A204.1 (cell line): ENCODE data around the gene BMP8A.
A peak's percentile ranks its signal among the peaks of the same experiment; 100 is the strongest.
"Not testable (repeated sequence)": the region's sequence is repeated elsewhere in the genome, so short reads cannot be mapped to it uniquely, and the experiment has no call there.

ENCODE experiments used
- FAIRE-seq: peaks from 2 replicates; lab custom pipeline; 2012; peaks lifted over from hg19 to GRCh38; lab: Jason Lieb, UNC

The BMP8A gene

GRCh38 chr1:39527190-39527579 lies 35.7 kb downstream of the BMP8A start:
- FAIRE-seq: not testable (repeated sequence)

- FAIRE-seq: no peak
Observed at GRCh38 chr1:39528082-39528481, 36.6 kb downstream of the BMP8A start.

- FAIRE-seq: no peak
Observed at GRCh38 chr1:39529901-39530535, 38.6 kb downstream of the BMP8A start.

- FAIRE-seq: no peak
Observed at GRCh38 chr1:39531526-39531925, 40.1 kb downstream of the BMP8A start.

GRCh38 chr1:39533442-39533841 lies 42.0 kb downstream of the BMP8A start:
- no peak for FAIRE-seq

- no peak for FAIRE-seq
Observed at GRCh38 chr1:39538531-39539251, 47.3 kb downstream of the BMP8A start.

- peak; percentile 92 for FAIRE-seq
Observed at GRCh38 chr1:39539252-39539790, 47.9 kb downstream of the BMP8A start.

GRCh38 chr1:39540504-39541031 lies 49.1 kb downstream of the BMP8A start:
- FAIRE-seq: no peak

- no peak for FAIRE-seq
Observed at GRCh38 chr1:39542924-39543323, 51.5 kb downstream of the BMP8A start.

- FAIRE-seq: no peak
Observed at GRCh38 chr1:39544327-39544726, 52.9 kb downstream of the BMP8A start.

GRCh38 chr1:39545531-39545930 lies 54.1 kb downstream of the BMP8A start:
- no peak for FAIRE-seq

GRCh38 chr1:39554277-39554676 lies 62.8 kb downstream of the BMP8A start:
- no peak for FAIRE-seq

- no peak for FAIRE-seq
Observed at GRCh38 chr1:39561279-39561678, 69.8 kb downstream of the BMP8A start.

- no peak for FAIRE-seq
Observed at GRCh38 chr1:39562886-39563285, 71.5 kb downstream of the BMP8A start.

GRCh38 chr1:39563669-39564068 lies 72.2 kb downstream of the BMP8A start:
- no peak for FAIRE-seq

GRCh38 chr1:39564340-39564739 lies 72.9 kb downstream of the BMP8A start:
- FAIRE-seq: no peak

GRCh38 chr1:39564941-39565340 lies 73.5 kb downstream of the BMP8A start:
- no peak for FAIRE-seq

- no peak for FAIRE-seq
Observed at GRCh38 chr1:39566441-39567137, 75.2 kb downstream of the BMP8A start.

- FAIRE-seq: no peak
Observed at GRCh38 chr1:39567302-39567701, 75.9 kb downstream of the BMP8A start.

- FAIRE-seq: no peak
Observed at GRCh38 chr1:39568208-39568607, 76.8 kb downstream of the BMP8A start.

GRCh38 chr1:39569034-39569433 lies 77.6 kb downstream of the BMP8A start:
- no peak for FAIRE-seq

- no peak for FAIRE-seq
Observed at GRCh38 chr1:39570477-39571177, 79.2 kb downstream of the BMP8A start.

- no peak for FAIRE-seq
Observed at GRCh38 chr1:39571178-39571483, 79.7 kb downstream of the BMP8A start.
